ENCODE measurements around the gene SETD3. TPM values are rescaled to one million over a fixed set of nuclear protein-coding genes. Genes with fewer than 3 reads are reported as not detected.

Gene SETD3
- total RNA-seq, 1 donor from 2014 or later = 62.8 TPM

DNA sequence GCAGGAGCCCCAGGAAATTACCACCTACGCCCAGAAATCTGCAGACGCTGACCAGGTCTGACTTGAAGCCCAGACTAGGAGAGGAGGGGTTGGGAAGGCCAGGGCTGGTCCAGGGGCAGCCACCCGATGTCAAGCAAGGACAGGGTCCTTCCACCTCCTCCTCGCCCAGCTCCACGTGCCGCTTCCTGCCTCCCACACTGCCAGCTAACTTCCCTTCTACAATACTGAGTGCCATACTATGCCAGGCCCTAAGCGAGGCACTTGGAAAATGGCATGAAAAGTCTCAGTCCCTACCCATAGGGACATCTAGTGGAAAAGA, 71.7 kb downstream of the SETD3 start:
- H3K27ac Mint-ChIP-seq (ENCODE audit: unreplicated experiment) = no peak overlapping the region
- no peak overlapping the region for H3K27ac ChIP-seq (ENCODE audit: low read depth, low read length)
- DNase-seq (ENCODE audit: low read depth) = no peak
- peaks cover 6% of the 10 kb centered on the region for H3K36me3 Mint-ChIP-seq (ENCODE audit: low read depth, unreplicated experiment)
- no peaks in the 10 kb centered on the region for H3K79me2 ChIP-seq (ENCODE audit: insufficient read depth, low read length)
- H3K27me3 ChIP-seq (ENCODE audit: insufficient read depth, low read length) = no peaks in the 10 kb centered on the region
- H3K9me3 Mint-ChIP-seq (ENCODE audit: unreplicated experiment) = no peaks in the 10 kb centered on the region
- peaks cover 6% of the 10 kb centered on the region for H3K4me1 ChIP-seq (ENCODE audit: insufficient read depth, low read length)
- H3K9me3 ChIP-seq (ENCODE audit: insufficient read depth, low read depth, low read length) = no peaks in the 10 kb centered on the region
- H3K4me3 ChIP-seq (ENCODE audit: insufficient read depth, low read depth, low read length) = no peak overlapping the region
- H4K20me1 ChIP-seq (ENCODE audit: insufficient read depth, low read length) = peaks cover 6% of the 10 kb centered on the region
- H3K4me1 Mint-ChIP-seq (ENCODE audit: low read depth, unreplicated experiment) = peaks cover 30% of the 10 kb centered on the region
- no peak overlapping the region for H3K9ac ChIP-seq (ENCODE audit: low read length)
- H2AFZ ChIP-seq (ENCODE audit: low read depth, low read length) = no peak overlapping the region
- no peak overlapping the region for H3K4me3 Mint-ChIP-seq (ENCODE audit: unreplicated experiment)
- H3K36me3 ChIP-seq (ENCODE audit: insufficient read depth, low read length) = peaks cover 5% of the 10 kb centered on the region
- no peak overlapping the region for H3K4me2 ChIP-seq (ENCODE audit: low read length)
- no peaks in the 10 kb centered on the region for H3K27me3 Mint-ChIP-seq (ENCODE audit: low read depth, unreplicated experiment)
- FAIRE-seq = no peak
- TF ChIP-seq, protein P1, sequence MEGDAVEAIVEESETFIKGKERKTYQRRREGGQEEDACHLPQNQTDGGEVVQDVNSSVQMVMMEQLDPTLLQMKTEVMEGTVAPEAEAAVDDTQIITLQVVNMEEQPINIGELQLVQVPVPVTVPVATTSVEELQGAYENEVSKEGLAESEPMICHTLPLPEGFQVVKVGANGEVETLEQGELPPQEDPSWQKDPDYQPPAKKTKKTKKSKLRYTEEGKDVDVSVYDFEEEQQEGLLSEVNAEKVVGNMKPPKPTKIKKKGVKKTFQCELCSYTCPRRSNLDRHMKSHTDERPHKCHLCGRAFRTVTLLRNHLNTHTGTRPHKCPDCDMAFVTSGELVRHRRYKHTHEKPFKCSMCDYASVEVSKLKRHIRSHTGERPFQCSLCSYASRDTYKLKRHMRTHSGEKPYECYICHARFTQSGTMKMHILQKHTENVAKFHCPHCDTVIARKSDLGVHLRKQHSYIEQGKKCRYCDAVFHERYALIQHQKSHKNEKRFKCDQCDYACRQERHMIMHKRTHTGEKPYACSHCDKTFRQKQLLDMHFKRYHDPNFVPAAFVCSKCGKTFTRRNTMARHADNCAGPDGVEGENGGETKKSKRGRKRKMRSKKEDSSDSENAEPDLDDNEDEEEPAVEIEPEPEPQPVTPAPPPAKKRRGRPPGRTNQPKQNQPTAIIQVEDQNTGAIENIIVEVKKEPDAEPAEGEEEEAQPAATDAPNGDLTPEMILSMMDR (IDR thresholded peaks at IDR 0.05; ENCODE audit: insufficient read depth, low read depth, low read length) = no peak

DNA sequence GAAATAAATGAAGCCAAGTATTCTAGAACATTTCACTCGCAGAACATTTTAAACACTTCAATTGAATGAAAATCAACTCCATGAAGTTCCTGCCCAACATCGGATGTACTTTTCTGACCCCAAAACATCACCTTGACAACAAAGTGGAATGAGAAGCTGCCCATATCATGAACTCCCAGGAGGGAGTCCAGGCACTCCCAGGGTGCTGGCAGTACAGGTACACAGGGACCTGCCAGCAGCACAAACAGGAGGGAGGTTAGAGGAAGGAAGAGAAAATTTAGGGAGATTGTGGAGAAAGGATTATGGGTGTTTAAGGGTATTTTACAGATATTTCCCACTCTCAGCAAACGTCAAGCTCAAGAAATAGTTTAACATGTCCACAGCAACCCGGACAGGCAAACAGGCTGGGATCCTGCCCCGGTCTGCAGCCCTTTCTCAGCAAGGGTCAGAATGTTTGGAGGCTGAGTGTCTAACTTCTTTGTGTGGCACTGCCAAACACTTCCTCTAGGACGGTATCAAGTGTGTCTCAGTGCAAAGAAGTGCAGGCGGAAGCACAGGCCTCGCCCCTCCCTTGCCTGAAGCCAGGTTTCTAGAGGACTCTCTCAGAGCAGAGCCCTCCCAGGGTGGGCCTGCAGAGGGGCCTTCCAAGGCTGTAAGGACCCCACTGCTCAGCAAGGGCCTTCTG, 72.2 kb downstream of the SETD3 start:
- no peak overlapping the region for H3K4me3 ChIP-seq (ENCODE audit: insufficient read depth, low read depth, low read length)
- H4K20me1 ChIP-seq (ENCODE audit: insufficient read depth, low read length) = peaks cover 6% of the 10 kb centered on the region
- H3K4me2 ChIP-seq (ENCODE audit: low read length) = no peak overlapping the region
- Mint-ChIP-seq H3K9me3 (ENCODE audit: unreplicated experiment) (no peaks in the 10 kb centered on the region), H3K27me3 (ENCODE audit: low read depth, unreplicated experiment) (no peaks in the 10 kb centered on the region), H3K4me3 (ENCODE audit: unreplicated experiment) (no peak overlapping the region), H3K4me1 (ENCODE audit: low read depth, unreplicated experiment) (peaks cover 27% of the 10 kb centered on the region), H3K27ac (ENCODE audit: unreplicated experiment) (no peak overlapping the region), H3K36me3 (ENCODE audit: low read depth, unreplicated experiment) (peaks cover 6% of the 10 kb centered on the region)
- no peak overlapping the region for H3K27ac ChIP-seq (ENCODE audit: low read depth, low read length)
- FAIRE-seq (no peak), DNase-seq (ENCODE audit: low read depth) (no peak)
- no peak for TF ChIP-seq EZH2 (IDR thresholded peaks at IDR 0.05; ENCODE audit: insufficient read depth, low read length)
- TF ChIP-seq, protein P1 (IDR thresholded peaks at IDR 0.05; ENCODE audit: insufficient read depth, low read depth, low read length) = no peak
- no peaks in the 10 kb centered on the region for H3K27me3 ChIP-seq (ENCODE audit: insufficient read depth, low read length)
- no peak overlapping the region for H3K9ac ChIP-seq (ENCODE audit: low read length)
- H3K36me3 ChIP-seq (ENCODE audit: insufficient read depth, low read length) = peaks cover 6% of the 10 kb centered on the region
- H3K9me3 ChIP-seq (ENCODE audit: insufficient read depth, low read depth, low read length) = no peaks in the 10 kb centered on the region
- no peaks in the 10 kb centered on the region for H3K79me2 ChIP-seq (ENCODE audit: insufficient read depth, low read length)
- H3K4me1 ChIP-seq (ENCODE audit: insufficient read depth, low read length) = peaks cover 6% of the 10 kb centered on the region
- no peak overlapping the region for H2AFZ ChIP-seq (ENCODE audit: low read depth, low read length)

DNA sequence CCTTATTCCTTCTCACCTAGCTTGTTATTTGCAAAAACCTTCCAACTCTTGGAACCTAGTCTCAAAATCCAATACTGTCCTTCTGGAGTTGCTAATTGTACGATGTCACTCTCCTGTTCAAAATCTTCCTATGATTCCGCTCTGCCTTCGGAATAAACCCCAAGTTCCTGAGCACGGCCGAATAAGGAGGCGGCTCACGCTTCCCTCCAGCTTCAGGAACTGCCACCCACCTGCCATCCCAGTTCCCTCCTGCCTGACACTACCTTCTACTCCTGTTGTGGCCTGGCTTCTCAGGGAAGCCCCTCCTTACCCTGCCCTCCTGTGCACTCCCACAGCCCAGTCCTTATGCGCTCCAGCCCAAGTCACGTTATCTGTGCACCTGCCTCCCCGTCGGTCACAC, 73.2 kb downstream of the SETD3 start:
- Histone ChIP-seq H3K9me3 (ENCODE audit: insufficient read depth, low read depth, low read length) (no peaks in the 10 kb centered on the region), H3K4me3 (ENCODE audit: insufficient read depth, low read depth, low read length) (no peak overlapping the region), H3K36me3 (ENCODE audit: insufficient read depth, low read length) (peaks cover 6% of the 10 kb centered on the region), H3K9ac (ENCODE audit: low read length) (no peak overlapping the region), H3K79me2 (ENCODE audit: insufficient read depth, low read length) (no peaks in the 10 kb centered on the region), H3K4me2 (ENCODE audit: low read length) (no peak overlapping the region), H2AFZ (ENCODE audit: low read depth, low read length) (no peak overlapping the region), H3K4me1 (ENCODE audit: insufficient read depth, low read length) (peaks cover 6% of the 10 kb centered on the region), H4K20me1 (ENCODE audit: insufficient read depth, low read length) (peaks cover 6% of the 10 kb centered on the region), H3K27ac (ENCODE audit: low read depth, low read length) (no peak overlapping the region), H3K27me3 (ENCODE audit: insufficient read depth, low read length) (no peaks in the 10 kb centered on the region)
- FAIRE-seq (no peak), DNase-seq (ENCODE audit: low read depth) (no peak)
- Mint-ChIP-seq H3K27ac (ENCODE audit: unreplicated experiment) (no peak overlapping the region), H3K27me3 (ENCODE audit: low read depth, unreplicated experiment) (no peaks in the 10 kb centered on the region), H3K9me3 (ENCODE audit: unreplicated experiment) (no peaks in the 10 kb centered on the region), H3K4me3 (ENCODE audit: unreplicated experiment) (no peak overlapping the region), H3K36me3 (ENCODE audit: low read depth, unreplicated experiment) (peaks cover 11% of the 10 kb centered on the region), H3K4me1 (ENCODE audit: low read depth, unreplicated experiment) (peaks cover 17% of the 10 kb centered on the region)
- no peak for TF ChIP-seq EZH2 (IDR thresholded peaks at IDR 0.05; ENCODE audit: insufficient read depth, low read length)
- TF ChIP-seq, protein P1 (IDR thresholded peaks at IDR 0.05; ENCODE audit: insufficient read depth, low read depth, low read length) = no peak
